ENCODE results near the gene OSBPL10. TPM values are rescaled to one million over a fixed set of nuclear protein-coding genes. Genes with fewer than 3 reads are reported as not detected.
"Not testable (repeated sequence)": the region's sequence is repeated elsewhere in the genome, so short reads cannot be mapped to it uniquely, and the experiment has no call there.

Gene OSBPL10
- total and polyA plus RNA-seq, 7 donors, result 2.3 to 77.7 (median 8.5) TPM

DNA sequence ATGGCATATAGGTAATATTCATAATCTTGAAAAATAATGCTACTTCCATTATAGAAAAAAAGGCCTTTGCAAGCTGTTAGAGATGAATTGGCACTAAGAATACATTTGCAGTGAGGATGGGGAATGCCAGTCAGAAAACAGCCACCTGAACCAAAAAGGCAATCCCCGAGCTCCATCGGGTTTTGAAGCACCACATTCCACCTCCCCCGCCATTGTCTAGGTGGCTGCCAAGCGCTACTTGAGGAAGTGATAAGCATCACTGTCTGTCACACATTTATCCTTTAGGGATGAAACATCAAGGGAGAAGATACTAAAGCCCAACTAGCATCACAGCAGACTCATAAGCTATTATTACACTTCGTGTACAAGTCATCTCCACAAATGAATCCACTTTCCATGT is 112.8 kb downstream of the OSBPL10 start:
- WGBS, 2 donors, result 93 to 94% methylated on average over 5 of the region's 5 CpGs

DNA sequence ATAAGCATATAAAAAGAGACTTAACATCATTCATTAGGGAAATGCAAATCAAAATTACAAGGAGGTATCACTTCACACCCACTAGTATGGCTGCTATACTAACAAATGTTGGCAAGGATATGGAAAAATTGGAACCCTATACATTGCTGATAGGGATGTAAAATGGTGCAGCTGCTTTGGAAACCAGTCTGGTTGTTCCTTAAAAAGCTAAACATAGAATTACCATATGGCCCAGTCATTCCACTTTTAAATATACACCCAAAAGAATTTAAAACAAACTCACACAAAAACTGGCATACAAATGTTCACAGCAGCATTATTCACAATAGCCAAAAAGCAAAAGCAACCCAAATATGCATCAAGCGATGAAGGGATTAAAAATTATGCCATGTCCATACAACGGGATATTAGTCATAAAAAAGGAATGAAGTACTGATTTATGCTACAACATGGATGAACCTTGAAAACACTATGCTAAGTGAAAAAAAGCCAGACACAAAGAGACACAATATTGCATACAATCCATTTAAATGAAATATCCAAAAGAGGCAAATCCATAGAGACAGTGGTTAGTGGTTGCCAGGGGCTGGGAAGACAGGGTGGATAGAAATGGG is 118.3 kb downstream of the OSBPL10 start:
- H3K36me3 ChIP-seq, result no peaks in the 10 kb centered on the region
- intact Hi-C loops (cut with DNase I), result no loop called here
- no peak overlapping the region for H3K27ac ChIP-seq
- no peak overlapping the region for H3K4me3 ChIP-seq
- H3K9me3 ChIP-seq, result no peaks in the 10 kb centered on the region
- no peaks in the 10 kb centered on the region for H3K4me1 ChIP-seq
- no peak for DNase-seq
- 81 to 89% methylated on average over 2 of the region's 2 CpGs for WGBS, 2 donors
- no peaks in the 10 kb centered on the region for H3K27me3 ChIP-seq
- TF ChIP-seq, protein P1, sequence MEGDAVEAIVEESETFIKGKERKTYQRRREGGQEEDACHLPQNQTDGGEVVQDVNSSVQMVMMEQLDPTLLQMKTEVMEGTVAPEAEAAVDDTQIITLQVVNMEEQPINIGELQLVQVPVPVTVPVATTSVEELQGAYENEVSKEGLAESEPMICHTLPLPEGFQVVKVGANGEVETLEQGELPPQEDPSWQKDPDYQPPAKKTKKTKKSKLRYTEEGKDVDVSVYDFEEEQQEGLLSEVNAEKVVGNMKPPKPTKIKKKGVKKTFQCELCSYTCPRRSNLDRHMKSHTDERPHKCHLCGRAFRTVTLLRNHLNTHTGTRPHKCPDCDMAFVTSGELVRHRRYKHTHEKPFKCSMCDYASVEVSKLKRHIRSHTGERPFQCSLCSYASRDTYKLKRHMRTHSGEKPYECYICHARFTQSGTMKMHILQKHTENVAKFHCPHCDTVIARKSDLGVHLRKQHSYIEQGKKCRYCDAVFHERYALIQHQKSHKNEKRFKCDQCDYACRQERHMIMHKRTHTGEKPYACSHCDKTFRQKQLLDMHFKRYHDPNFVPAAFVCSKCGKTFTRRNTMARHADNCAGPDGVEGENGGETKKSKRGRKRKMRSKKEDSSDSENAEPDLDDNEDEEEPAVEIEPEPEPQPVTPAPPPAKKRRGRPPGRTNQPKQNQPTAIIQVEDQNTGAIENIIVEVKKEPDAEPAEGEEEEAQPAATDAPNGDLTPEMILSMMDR (IDR thresholded peaks at IDR 0.05), result no peak
- TF ChIP-seq POLR2A (IDR thresholded peaks at IDR 0.05), result no peak
- TF ChIP-seq EP300 (IDR thresholded peaks at IDR 0.05), result no peak
- no peak for TF ChIP-seq POLR2AphosphoS5 (IDR thresholded peaks at IDR 0.05)

More for the DNA sequence above, 112.8 kb downstream of the OSBPL10 start:
- no peak for DNase-seq
- intact Hi-C loops (cut with DNase I), result no loop called here
- no peak overlapping the region for H3K4me3 ChIP-seq
- H3K36me3 ChIP-seq, result no peaks in the 10 kb centered on the region
- TF ChIP-seq POLR2A (IDR thresholded peaks at IDR 0.05) (no peak), EP300 (IDR thresholded peaks at IDR 0.05) (no peak), POLR2AphosphoS5 (IDR thresholded peaks at IDR 0.05) (no peak)
- TF ChIP-seq, protein P1 (IDR thresholded peaks at IDR 0.05), result no peak
- H3K4me1 ChIP-seq, result no peaks in the 10 kb centered on the region
- H3K9me3 ChIP-seq, result no peaks in the 10 kb centered on the region
- H3K27ac ChIP-seq, result no peak overlapping the region
- no peaks in the 10 kb centered on the region for H3K27me3 ChIP-seq

DNA sequence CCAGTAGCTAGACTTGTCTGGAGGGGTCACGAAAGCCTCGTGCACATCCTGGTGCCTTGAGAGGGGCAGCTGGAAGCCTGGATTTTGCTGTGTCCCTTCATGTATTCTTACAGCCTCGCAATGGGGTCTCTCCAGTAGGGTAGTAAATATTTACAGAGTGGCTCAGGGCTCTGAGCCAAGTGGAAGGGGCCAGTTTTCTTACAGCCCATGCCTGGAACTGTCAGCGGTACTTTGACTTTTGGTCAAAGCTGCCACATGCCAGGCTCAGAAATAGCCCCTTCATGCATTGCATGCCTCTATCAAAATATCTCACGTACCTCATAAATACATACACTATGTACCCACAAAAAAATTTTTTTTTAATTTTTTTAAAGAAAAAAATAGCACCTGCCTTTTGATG is 119.2 kb downstream of the OSBPL10 start:
- intact Hi-C loops (cut with DNase I), result no loop called here
- Histone ChIP-seq H3K4me3 (no peak overlapping the region), H3K4me1 (no peaks in the 10 kb centered on the region), H3K27me3 (no peaks in the 10 kb centered on the region), H3K27ac (no peak overlapping the region), H3K9me3 (no peaks in the 10 kb centered on the region), H3K36me3 (no peaks in the 10 kb centered on the region)
- no peak for DNase-seq
- 73 to 90% methylated on average over 5 of the region's 5 CpGs for WGBS, 2 donors
- TF ChIP-seq POLR2AphosphoS5 (IDR thresholded peaks at IDR 0.05) (no peak), EP300 (IDR thresholded peaks at IDR 0.05) (no peak), POLR2A (IDR thresholded peaks at IDR 0.05) (no peak)
- TF ChIP-seq, protein P1 (IDR thresholded peaks at IDR 0.05), result no peak

DNA sequence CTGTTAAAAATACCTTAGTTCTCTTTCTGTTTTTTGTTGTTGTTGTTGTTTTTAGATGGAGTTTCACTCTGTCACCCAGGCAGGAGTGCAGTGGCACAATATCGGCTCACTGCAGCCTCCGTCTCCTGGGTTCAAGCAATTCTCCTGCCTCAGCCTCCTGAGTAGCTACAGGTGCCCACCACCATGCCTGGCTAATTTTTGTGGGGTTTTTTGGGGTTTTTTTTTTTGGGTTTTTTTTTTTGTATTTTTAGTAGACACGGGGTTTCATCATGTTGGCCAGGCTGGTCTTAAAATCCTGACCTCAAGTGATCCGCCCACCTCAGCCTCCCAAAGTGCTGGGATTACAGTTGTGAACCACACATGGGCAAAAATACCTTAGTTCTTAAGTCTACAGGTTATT is 120.4 kb downstream of the OSBPL10 start:
- not testable (repeated sequence) for H3K27me3 ChIP-seq

DNA sequence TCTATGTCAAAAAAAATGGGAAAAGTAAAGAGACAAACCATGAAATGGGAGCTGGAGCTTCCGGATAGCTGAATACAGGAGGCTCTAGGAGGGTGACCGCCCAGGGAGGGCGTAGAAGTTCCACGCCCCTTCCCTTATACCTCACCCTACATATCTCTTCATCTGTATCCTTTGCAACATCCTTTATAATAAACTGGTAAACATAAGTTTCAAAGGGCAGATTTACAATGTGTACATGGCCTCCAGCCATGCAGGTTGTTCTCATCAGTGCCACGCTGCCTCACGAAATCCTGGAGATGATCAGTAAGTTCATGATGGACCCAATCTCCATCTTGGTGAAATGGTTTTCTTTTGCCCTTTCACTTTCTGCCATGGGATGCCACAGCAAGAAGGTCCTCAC is 121.8 kb downstream of the OSBPL10 start:
- H3K27me3 ChIP-seq, result no peaks in the 10 kb centered on the region
- no peaks in the 10 kb centered on the region for H3K9me3 ChIP-seq
- H3K27ac ChIP-seq, result no peak overlapping the region
- TF ChIP-seq, protein P1 (IDR thresholded peaks at IDR 0.05), result no peak
- TF ChIP-seq EP300 (IDR thresholded peaks at IDR 0.05) (no peak), POLR2AphosphoS5 (IDR thresholded peaks at IDR 0.05) (no peak), POLR2A (IDR thresholded peaks at IDR 0.05) (no peak)
- no peak for DNase-seq
- intact Hi-C loops (cut with DNase I), result no loop called here
- no peaks in the 10 kb centered on the region for H3K4me1 ChIP-seq
- 63 to 76% methylated on average over 6 of the region's 6 CpGs for WGBS, 2 donors
- H3K4me3 ChIP-seq, result no peak overlapping the region
- H3K36me3 ChIP-seq, result no peaks in the 10 kb centered on the region

More for the DNA sequence above, 120.4 kb downstream of the OSBPL10 start:
- intact Hi-C loops (cut with DNase I); H3K27ac ChIP-seq; H3K36me3 ChIP-seq; DNase-seq; H3K4me1 ChIP-seq; H3K9me3 ChIP-seq; H3K4me3 ChIP-seq: not testable (repeated sequence)
- 93 to 95% methylated on average over 4 of the region's 4 CpGs for WGBS, 2 donors
